Chondrocyte (in vitro differentiated cells): Measurements from ENCODE around the gene SIRPA. TPM values are rescaled to one million over a fixed set of nuclear protein-coding genes. Genes with fewer than 3 reads are reported as not detected.

ENCODE experiments used
- DNase-seq: peaks from one replicate; pipeline ENCODE4 v3.0.0; 2021; ENCODE audit warnings: mixed read lengths, low spot score
- H3K27ac Mint-ChIP-seq: one replicate; pipeline ENCODE4 v1.8.0; 2021; ENCODE audit warnings: mild to moderate bottlenecking, moderate library complexity, mixed read lengths; ENCODE audit not compliant: unreplicated experiment
- H3K27me3 Mint-ChIP-seq: 2 replicates; pipeline ENCODE4 v1.8.0; 2021; ENCODE audit warnings: low read depth, mixed read lengths
- H3K36me3 Mint-ChIP-seq: 2 replicates; pipeline ENCODE4 v1.8.0; 2021; ENCODE audit warnings: low read depth, mixed read lengths
- H3K4me1 Mint-ChIP-seq: 2 replicates; pipeline ENCODE4 v1.8.0; 2021; ENCODE audit warnings: low read depth, mild to moderate bottlenecking, mixed read lengths
- H3K4me3 Mint-ChIP-seq: one replicate; pipeline ENCODE4 v1.8.0; 2021; ENCODE audit warnings: mild to moderate bottlenecking, moderate library complexity, mixed read lengths; ENCODE audit not compliant: unreplicated experiment
- H3K9me3 Mint-ChIP-seq: 2 replicates; pipeline ENCODE4 v1.8.0; 2021; ENCODE audit warnings: low read depth, mixed read lengths
- long read RNA-seq: library from polyadenylated mRNA; stranded (forward); transcript quantifications from one replicate; pipeline ENCODE4 v2.0.0, GENCODE V29; 2021
- total RNA-seq: library from RNA; stranded (reverse); gene quantifications from 3 replicates; pipeline ENCODE4 v1.2.1, GENCODE V29; 2021
- TF ChIP-seq, protein P1 (sequence below): fragments of 200-600 bp; sonication (generic); IDR thresholded peaks from 2 replicates; pipeline ENCODE4 v1.5.0; 2021; ENCODE audit warnings: antibody characterized with exemption, mild to moderate bottlenecking, moderate library complexity

Gene SIRPA
- 16.2 to 25.6 TPM (median 24.9 TPM) in 3 replicates for total RNA-seq
- long read RNA-seq, full-length matches to known transcripts = 28 of 54 reads
- long read RNA-seq, partial matches to known transcripts = 8 of 54 reads
- long read RNA-seq, other reads (novel, unspliced or antisense) = 18 of 54 reads

DNA sequence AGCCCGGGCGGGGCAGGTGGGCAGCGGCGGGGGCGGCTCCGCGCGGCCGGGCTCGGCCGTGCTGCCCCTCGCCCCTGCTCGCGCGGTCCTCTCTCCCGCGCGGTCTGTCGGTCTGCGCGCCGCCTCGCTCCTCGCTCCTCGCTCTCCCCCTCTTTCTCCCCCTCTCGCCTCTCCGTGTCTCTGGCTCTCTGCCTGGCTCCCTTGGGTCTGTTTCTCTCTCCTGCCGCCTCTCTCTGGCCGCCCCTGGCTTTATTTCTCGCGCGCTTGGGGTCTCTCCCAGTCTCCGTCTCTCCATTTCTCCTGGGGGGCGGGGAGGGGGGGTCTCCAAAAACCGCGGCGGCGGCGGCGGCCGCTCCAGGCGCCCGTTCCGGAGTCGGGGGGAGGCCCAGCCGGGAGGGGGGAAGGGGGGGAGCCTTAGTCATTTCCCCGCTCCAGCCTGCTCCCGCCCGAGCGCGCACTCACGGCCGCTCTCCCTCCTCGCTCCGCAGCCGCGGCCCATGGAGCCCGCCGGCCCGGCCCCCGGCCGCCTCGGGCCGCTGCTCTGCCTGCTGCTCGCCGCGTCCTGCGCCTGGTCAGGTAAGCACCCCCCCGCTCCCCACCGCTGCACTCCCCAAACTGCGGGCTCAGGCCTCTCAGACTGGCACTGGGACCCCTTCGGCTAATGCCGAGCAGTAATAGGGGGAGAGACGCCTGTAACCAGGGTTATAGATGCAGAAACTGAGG, at the start of gene SIRPA:
Gene SIRPA, plus strand, starts transcription at position 457 of the 723 bp plus-strand sequence. Its CDS starts 41 bp downstream, at position 498.
- Mint-ChIP-seq H3K4me3 (peak within 1 kb of the TSS; percentile 87), H3K4me1 (peaks cover 45% of the 10 kb centered on the region), H3K27ac (peak within 1 kb of the TSS; percentile 81), H3K27me3 (no peaks in the 10 kb centered on the region), H3K9me3 (no peaks in the 10 kb centered on the region), H3K36me3 (no peaks in the 10 kb centered on the region)
- TF ChIP-seq, protein P1, sequence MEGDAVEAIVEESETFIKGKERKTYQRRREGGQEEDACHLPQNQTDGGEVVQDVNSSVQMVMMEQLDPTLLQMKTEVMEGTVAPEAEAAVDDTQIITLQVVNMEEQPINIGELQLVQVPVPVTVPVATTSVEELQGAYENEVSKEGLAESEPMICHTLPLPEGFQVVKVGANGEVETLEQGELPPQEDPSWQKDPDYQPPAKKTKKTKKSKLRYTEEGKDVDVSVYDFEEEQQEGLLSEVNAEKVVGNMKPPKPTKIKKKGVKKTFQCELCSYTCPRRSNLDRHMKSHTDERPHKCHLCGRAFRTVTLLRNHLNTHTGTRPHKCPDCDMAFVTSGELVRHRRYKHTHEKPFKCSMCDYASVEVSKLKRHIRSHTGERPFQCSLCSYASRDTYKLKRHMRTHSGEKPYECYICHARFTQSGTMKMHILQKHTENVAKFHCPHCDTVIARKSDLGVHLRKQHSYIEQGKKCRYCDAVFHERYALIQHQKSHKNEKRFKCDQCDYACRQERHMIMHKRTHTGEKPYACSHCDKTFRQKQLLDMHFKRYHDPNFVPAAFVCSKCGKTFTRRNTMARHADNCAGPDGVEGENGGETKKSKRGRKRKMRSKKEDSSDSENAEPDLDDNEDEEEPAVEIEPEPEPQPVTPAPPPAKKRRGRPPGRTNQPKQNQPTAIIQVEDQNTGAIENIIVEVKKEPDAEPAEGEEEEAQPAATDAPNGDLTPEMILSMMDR = no peak
- no peak for DNase-seq

DNA sequence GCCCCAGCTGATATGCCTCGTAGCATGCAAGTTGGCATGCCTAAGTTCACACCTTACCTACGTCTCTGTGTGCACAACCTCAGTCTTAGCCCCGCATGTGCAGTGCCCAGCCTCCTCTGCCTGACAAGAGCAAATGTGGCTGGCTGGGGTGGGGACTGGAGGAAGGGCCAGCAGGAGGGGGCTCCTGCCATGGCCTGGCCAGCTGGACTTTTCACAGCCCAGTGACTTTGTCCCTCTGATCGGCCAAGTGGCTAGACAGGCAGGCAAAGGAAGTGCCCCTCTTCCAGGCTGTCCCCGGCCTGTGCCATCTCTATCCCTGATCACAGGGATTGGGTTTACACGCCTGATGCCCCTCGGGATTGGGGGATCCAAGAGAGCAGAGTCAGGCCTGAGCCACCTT, 49.5 kb upstream of the SIRPA start:
- peaks cover 3% of the 10 kb centered on the region for H3K36me3 Mint-ChIP-seq
- peaks cover 7% of the 10 kb centered on the region for H3K4me1 Mint-ChIP-seq
- no peak overlapping the region for H3K27ac Mint-ChIP-seq
- no peak for DNase-seq
- TF ChIP-seq, protein P1 = no peak
- H3K9me3 Mint-ChIP-seq = peaks cover 4% of the 10 kb centered on the region
- H3K27me3 Mint-ChIP-seq = no peaks in the 10 kb centered on the region
- H3K4me3 Mint-ChIP-seq = no peak overlapping the region

DNA sequence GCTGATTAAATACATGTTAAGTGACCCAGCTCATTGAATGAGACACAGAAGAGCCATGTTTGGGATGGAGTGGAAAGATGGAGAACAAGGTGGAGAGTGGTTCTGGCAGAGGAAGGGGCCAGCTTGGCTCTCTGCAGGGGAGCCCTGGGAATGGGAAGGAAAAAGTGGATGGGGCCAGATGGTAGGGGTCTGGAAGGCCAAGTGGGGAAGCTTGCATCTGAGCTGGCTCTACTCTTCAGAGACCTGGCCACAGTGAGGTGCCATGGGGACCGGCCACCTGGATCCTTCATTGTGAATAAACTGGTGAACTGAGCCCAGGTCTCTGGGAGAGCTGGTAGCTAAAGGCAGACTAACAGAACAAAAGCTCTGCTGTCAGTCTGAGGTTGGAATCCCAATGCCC, 48.9 kb upstream of the SIRPA start:
- no peak for DNase-seq
- H3K4me3 Mint-ChIP-seq = no peak overlapping the region
- peaks cover 5% of the 10 kb centered on the region for H3K4me1 Mint-ChIP-seq
- no peak overlapping the region for H3K27ac Mint-ChIP-seq
- H3K36me3 Mint-ChIP-seq = peaks cover 3% of the 10 kb centered on the region
- no peaks in the 10 kb centered on the region for H3K27me3 Mint-ChIP-seq
- TF ChIP-seq, protein P1 = no peak
- H3K9me3 Mint-ChIP-seq = peaks cover 4% of the 10 kb centered on the region

DNA sequence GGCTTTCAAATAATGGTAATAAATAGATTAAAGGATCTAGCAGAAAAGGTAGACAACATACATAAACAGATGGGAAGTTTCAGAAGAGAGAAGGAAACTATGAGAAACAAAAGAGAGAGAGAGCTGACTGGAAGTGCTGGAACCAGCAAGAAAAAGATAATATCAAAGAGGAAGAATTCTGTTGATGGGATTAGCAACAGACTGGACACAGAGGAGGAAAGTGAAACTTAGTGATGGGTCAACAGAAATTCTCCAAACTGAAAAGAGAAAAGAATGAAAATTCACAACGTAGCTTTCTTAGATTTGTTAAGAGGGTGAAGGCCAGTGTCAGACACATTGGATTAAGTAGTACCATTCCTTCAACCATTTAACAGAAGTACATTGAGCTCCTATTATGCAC, 48.3 kb upstream of the SIRPA start:
- no peak overlapping the region for H3K27ac Mint-ChIP-seq
- no peak overlapping the region for H3K4me3 Mint-ChIP-seq
- TF ChIP-seq, protein P1 = no peak
- H3K27me3 Mint-ChIP-seq = no peaks in the 10 kb centered on the region
- no peak for DNase-seq
- peaks cover 3% of the 10 kb centered on the region for H3K36me3 Mint-ChIP-seq
- peaks cover 5% of the 10 kb centered on the region for H3K4me1 Mint-ChIP-seq
- peaks cover 4% of the 10 kb centered on the region for H3K9me3 Mint-ChIP-seq

DNA sequence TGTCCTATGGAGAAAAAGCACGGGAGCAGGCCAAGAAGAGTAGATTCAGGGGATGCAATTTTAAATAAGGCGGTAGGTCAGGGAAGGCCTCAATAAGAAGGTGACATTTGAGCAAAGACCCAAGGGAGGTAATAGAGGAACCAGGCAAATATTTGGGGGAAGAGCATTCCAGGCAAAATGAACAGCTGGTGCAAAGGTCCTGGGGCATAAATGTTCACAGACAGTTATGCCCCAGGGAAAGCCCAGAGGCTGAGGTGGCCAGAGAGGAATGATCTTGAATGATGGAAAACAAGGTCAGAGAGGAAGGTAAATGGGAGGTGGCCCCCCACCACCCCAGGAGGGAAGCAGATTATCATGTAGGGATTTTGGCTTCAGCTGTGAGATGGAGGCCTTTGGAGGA, 47.4 kb upstream of the SIRPA start:
- H3K27ac Mint-ChIP-seq = no peak overlapping the region
- H3K9me3 Mint-ChIP-seq = peaks cover 4% of the 10 kb centered on the region
- no peaks in the 10 kb centered on the region for H3K27me3 Mint-ChIP-seq
- H3K4me3 Mint-ChIP-seq = no peak overlapping the region
- DNase-seq = no peak
- TF ChIP-seq, protein P1 = no peak
- H3K4me1 Mint-ChIP-seq = peaks cover 5% of the 10 kb centered on the region
- peaks cover 3% of the 10 kb centered on the region for H3K36me3 Mint-ChIP-seq
